ENCODE data around the gene AXDND1.

DNA sequence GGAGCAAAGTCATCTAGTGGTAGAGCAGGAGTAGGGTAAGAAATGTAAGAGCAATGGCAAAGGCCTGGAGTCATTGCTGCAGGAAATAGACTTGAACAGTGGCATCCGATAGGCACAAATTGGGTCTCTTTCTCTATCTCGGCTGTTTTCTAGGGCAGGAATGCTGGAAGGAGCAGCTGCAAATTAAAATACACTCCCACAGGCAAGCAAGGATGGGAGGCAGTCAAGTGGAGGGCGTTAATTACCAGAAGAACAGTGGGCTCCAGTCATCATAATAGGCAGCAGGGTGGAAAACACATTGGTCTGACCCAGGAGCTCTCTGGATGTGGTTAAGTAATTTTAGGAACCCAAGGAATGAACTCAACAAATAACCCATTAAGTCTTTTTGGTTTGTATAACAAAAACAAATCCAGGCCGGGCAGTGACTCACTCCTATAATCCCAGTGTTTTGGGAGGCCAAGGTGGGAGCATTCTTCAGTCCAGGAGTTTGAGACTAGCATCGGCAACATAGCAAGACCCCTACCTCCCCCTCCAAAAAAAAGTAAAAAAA, 218.1 kb downstream of the AXDND1 start:
- TF ChIP-seq, protein P1, sequence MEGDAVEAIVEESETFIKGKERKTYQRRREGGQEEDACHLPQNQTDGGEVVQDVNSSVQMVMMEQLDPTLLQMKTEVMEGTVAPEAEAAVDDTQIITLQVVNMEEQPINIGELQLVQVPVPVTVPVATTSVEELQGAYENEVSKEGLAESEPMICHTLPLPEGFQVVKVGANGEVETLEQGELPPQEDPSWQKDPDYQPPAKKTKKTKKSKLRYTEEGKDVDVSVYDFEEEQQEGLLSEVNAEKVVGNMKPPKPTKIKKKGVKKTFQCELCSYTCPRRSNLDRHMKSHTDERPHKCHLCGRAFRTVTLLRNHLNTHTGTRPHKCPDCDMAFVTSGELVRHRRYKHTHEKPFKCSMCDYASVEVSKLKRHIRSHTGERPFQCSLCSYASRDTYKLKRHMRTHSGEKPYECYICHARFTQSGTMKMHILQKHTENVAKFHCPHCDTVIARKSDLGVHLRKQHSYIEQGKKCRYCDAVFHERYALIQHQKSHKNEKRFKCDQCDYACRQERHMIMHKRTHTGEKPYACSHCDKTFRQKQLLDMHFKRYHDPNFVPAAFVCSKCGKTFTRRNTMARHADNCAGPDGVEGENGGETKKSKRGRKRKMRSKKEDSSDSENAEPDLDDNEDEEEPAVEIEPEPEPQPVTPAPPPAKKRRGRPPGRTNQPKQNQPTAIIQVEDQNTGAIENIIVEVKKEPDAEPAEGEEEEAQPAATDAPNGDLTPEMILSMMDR (IDR thresholded peaks at IDR 0.05; ENCODE audit: insufficient read depth, low read length), result no peak
- TF ChIP-seq POLR2AphosphoS5 (IDR thresholded peaks at IDR 0.05; ENCODE audit: low read depth), result no peak

All from HL-60 (cell line).